Parathyroid adenoma (tissue), 2 donors: ENCODE measurements around the gene HELZ2.

Source experiments
- H2AFZ ChIP-seq: fragments of 300-600 bp; sonication (generic); one replicate; pipeline ENCODE4 v1.7.0; 2017; ENCODE audit warnings: antibody characterized with exemption, mild to moderate bottlenecking
- H3K27ac ChIP-seq: fragments of 300-600 bp; sonication (generic); one replicate; pipeline ENCODE4 v1.7.0; 2017
- H3K27me3 ChIP-seq: fragments of 300-600 bp; sonication (generic); one replicate; pipeline ENCODE4 v1.7.0; 2017; ENCODE audit warnings: low read length; ENCODE audit not compliant: control insufficient read depth, insufficient read depth
- H3K36me3 ChIP-seq: fragments of 300-600 bp; sonication (generic); one replicate; pipeline ENCODE4 v1.7.0; 2017; ENCODE audit warnings: low read length; ENCODE audit not compliant: control insufficient read depth, insufficient read depth
- H3K4me1 ChIP-seq: fragments of 300-600 bp; sonication (generic); one replicate; pipeline ENCODE4 v1.7.0; 2017; ENCODE audit warnings: control low read depth
- H3K4me2 ChIP-seq: fragments of 300-600 bp; sonication (generic); one replicate; pipeline ENCODE4 v1.7.0; 2017; ENCODE audit warnings: low read length
- H3K4me3 ChIP-seq: fragments of 300-600 bp; sonication (generic); one replicate; pipeline ENCODE4 v1.7.0; 2017; ENCODE audit warnings: low read depth, low read length
- H3K79me2 ChIP-seq: fragments of 300-600 bp; sonication (generic); one replicate; pipeline ENCODE4 v1.7.0; 2017; ENCODE audit warnings: control low read depth
- H3K9ac ChIP-seq: fragments of 300-600 bp; sonication (generic); one replicate; pipeline ENCODE4 v1.7.0; 2017; ENCODE audit warnings: mild to moderate bottlenecking
- H3K9me3 ChIP-seq: fragments of 300-600 bp; sonication (generic); one replicate; pipeline ENCODE4 v1.7.0; 2017; ENCODE audit warnings: low read length; ENCODE audit not compliant: control insufficient read depth
- CTCF ChIP-seq: fragments of 300-600 bp; sonication (generic); IDR thresholded peaks from one replicate; pipeline ENCODE4 v1.7.0; 2017; ENCODE audit warnings: antibody characterized with exemption, mild to moderate bottlenecking
- donor health status: primary hyperparathyroidism.

Gene HELZ2

DNA sequence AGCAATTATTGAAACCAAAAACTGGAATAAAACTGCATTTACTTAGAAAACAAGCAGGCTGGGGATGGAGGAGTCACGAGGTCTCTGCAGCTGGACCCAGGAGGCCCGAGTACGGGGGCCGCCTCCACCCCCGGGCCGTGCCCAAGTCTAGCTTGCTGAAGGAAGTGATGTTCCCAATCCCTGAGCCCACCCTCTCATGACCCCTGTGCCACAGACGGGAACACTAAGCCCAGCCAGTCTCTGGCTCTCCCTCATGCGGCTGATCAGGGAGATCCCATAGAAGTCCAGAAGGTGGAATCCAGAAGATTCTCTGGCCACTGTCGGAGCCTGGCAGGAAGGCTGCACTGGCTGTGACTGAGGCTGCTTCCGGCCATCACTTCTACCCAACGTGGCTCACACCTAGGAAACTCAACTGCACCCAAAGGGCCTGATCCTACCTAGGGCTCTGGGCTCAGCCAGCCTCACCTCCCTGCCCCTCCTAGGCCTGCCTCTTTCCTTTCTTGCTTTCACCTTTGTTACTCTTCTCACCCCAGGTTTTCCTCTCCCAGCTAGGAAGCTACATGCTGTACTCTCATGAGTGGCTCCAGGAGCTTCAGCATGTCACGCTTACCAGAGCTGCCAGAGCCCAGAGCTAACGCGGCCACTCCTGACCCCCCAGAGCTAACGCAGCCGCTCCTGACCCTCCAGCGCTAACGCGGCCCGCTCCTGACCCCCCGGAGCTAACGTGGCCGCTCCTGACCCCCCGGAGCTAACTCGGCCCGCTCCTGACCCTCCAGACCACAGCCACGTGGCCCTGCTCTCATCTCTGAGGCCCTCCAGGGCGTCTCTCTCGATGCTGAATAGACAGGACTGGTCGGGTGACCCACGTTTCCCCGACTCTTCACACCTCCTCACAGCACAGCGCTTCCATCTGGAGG lies 24.7 kb upstream of the HELZ2 start:
- Histone ChIP-seq H3K27ac (no peak overlapping the region), H2AFZ (no peak overlapping the region), H3K9me3 (no peaks in the 10 kb centered on the region), H3K9ac (no peak overlapping the region), H3K4me3 (no peak overlapping the region), H3K4me1 (no peaks in the 10 kb centered on the region), H3K4me2 (no peak overlapping the region), H3K27me3 (no peaks in the 10 kb centered on the region), H3K79me2 (no peaks in the 10 kb centered on the region), H3K36me3 (no peaks in the 10 kb centered on the region)
- no peak for TF ChIP-seq CTCF

- H3K27ac ChIP-seq: no peak overlapping the region
- H3K27me3 ChIP-seq: no peaks in the 10 kb centered on the region
- H3K9me3 ChIP-seq: no peaks in the 10 kb centered on the region
- no peak for TF ChIP-seq CTCF
- no peak overlapping the region for H2AFZ ChIP-seq
- H3K4me2 ChIP-seq: no peak overlapping the region
- no peak overlapping the region for H3K9ac ChIP-seq
- no peak overlapping the region for H3K4me3 ChIP-seq
- no peaks in the 10 kb centered on the region for H3K36me3 ChIP-seq
- H3K79me2 ChIP-seq: no peaks in the 10 kb centered on the region
- no peaks in the 10 kb centered on the region for H3K4me1 ChIP-seq
Observed at GRCh38 chr20:63597651-63598478, 23.8 kb upstream of the HELZ2 start.

DNA sequence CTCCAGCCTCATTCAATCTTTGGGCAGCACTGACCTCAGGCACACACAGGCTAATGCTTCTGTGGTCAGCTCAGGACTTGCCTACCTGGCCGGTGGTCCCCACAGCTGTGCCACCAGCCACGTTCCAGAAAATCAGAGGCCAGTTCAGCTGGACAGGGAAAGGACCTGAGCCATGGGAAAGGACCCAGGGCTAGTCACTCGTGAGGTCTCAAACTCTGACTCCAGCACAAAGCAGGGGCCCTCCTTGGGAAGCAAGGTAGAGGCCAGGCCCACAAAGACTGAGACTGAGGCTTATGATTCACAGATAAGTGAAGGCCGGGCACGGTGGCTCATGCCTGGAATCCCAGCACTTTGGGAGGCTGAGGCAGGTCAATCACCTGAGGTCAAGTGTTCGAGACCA lies 22.4 kb upstream of the HELZ2 start:
- Histone ChIP-seq H2AFZ (no peak overlapping the region), H3K27ac (no peak overlapping the region), H3K4me1 (no peaks in the 10 kb centered on the region), H3K4me3 (no peak overlapping the region), H3K27me3 (no peaks in the 10 kb centered on the region), H3K9ac (no peak overlapping the region), H3K79me2 (no peaks in the 10 kb centered on the region), H3K36me3 (no peaks in the 10 kb centered on the region), H3K4me2 (no peak overlapping the region), H3K9me3 (no peaks in the 10 kb centered on the region)
- TF ChIP-seq CTCF: no peak

DNA sequence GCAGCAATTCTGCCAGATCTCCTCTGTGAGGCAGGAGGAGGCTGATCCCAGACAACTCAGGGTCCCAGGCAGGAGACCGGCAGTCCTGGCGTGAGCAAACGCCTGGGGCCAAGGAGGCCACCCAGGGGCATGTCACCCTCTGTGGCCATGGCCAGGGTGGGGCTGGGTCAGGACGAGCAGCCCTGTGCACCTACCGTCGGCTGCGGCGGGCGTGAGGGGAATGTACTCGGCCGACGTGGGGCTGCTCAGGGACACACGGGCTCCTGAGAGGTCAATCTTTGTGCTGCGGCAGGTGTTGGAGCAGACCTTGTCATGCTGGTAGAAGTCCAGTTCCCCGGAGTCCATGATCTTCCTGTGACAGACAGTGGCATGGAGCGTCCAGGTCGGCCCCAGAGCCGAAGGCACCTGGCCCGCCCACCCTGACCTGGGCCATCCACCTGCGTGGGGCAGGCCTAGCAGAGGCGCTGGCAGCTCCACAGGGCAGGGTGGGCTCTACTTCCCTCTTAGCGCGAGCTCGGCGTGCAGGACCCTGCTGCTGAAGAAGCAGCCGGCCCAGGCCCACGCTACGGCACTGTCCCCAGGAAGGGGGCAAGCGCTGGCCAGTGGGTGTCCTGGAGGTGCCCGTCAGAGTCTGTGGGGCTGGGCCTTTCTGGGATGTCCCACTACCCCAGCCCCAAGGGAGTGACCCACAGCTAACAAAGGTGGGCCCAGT lies 21.5 kb upstream of the HELZ2 start:
- Histone ChIP-seq H3K36me3 (no peaks in the 10 kb centered on the region), H3K27ac (no peak overlapping the region), H3K27me3 (no peaks in the 10 kb centered on the region), H3K4me3 (no peak overlapping the region), H3K79me2 (no peaks in the 10 kb centered on the region), H3K9me3 (no peaks in the 10 kb centered on the region), H2AFZ (no peak overlapping the region), H3K9ac (no peak overlapping the region), H3K4me1 (no peaks in the 10 kb centered on the region), H3K4me2 (no peak overlapping the region)
- TF ChIP-seq CTCF: no peak
